ENCODE data around the gene TBL1Y.

- TF ChIP-seq CTCF (IDR thresholded peaks at IDR 0.05) (no peak), POLR2A (IDR thresholded peaks at IDR 0.05) (no peak)
These were observed 131.5 kb downstream of the TBL1Y start for GRCh38 chrY:7041983-7042382.

All from uterus (tissue), 2 donors.